OCI-LY1 (cell line): ENCODE measurements around the gene SWAP70.

Experiments
- CTCF ChIP-seq: fragments of 200-600 bp; sonication (generic), shearing (Covaris generic); IDR thresholded peaks from 2 replicates; pipeline ENCODE4 v1.5.1; 2017; ENCODE audit warnings: mild to moderate bottlenecking, antibody characterized with exemption, low read length, moderate library complexity, mixed read lengths
- EZH2 ChIP-seq: fragments of 200-600 bp; sonication (generic), shearing (Covaris generic); IDR thresholded peaks from 2 replicates; pipeline ENCODE4 v1.8.0; 2017; ENCODE audit warnings: borderline replicate concordance, mixed run types, mild to moderate bottlenecking, antibody characterized with exemption, low read length, moderate library complexity, mixed read lengths

DNA sequence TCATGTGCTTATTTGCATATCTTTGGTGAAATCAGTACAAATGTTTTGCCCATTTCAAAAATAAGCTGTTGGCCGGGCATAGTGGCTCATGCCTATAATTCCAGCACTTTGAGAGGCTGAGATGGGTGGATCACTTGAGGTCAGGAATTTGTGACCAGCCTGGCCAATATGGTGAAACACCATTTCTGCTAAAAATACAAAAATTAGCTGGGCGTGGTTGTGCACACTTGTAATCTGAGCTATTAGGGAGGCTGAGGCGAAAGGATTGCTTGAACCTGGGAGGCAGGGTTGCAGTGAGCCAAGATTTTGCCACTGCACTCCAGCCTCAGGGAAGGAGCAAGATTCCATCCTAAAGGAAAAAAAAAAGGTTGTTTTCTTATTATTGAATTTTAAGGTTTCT, 136.0 kb downstream of the SWAP70 start:
- no peak for TF ChIP-seq CTCF
- TF ChIP-seq EZH2, result no peak
